ENCODE results near the gene GALNT14. TPM values are rescaled to one million over a fixed set of nuclear protein-coding genes. Genes with fewer than 3 reads are reported as not detected.

Gene GALNT14
- total RNA-seq, 1 donor from 2014 or later = 0.14 TPM

GRCh38 chr2:30989746-30990145, 148.5 kb downstream of the GALNT14 start:
- TF ChIP-seq, protein P1, sequence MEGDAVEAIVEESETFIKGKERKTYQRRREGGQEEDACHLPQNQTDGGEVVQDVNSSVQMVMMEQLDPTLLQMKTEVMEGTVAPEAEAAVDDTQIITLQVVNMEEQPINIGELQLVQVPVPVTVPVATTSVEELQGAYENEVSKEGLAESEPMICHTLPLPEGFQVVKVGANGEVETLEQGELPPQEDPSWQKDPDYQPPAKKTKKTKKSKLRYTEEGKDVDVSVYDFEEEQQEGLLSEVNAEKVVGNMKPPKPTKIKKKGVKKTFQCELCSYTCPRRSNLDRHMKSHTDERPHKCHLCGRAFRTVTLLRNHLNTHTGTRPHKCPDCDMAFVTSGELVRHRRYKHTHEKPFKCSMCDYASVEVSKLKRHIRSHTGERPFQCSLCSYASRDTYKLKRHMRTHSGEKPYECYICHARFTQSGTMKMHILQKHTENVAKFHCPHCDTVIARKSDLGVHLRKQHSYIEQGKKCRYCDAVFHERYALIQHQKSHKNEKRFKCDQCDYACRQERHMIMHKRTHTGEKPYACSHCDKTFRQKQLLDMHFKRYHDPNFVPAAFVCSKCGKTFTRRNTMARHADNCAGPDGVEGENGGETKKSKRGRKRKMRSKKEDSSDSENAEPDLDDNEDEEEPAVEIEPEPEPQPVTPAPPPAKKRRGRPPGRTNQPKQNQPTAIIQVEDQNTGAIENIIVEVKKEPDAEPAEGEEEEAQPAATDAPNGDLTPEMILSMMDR (IDR thresholded peaks at IDR 0.05; ENCODE audit: borderline replicate concordance) = no peak
- Histone ChIP-seq H3K4me3 (no peak overlapping the region), H3K9me3 (replicated peaks) (no peaks in the 10 kb centered on the region), H3K36me3 (no peaks in the 10 kb centered on the region), H3K27ac (replicated peaks) (no peak overlapping the region), H3K27me3 (ENCODE audit: low read depth) (no peaks in the 10 kb centered on the region), H3K4me1 (peaks cover 15% of the 10 kb centered on the region)
- DNase-seq = no peak
- intact Hi-C loops (cut with micrococcal nuclease) = no loop called here

- H3K4me1 ChIP-seq = peaks cover 26% of the 10 kb centered on the region
- no peaks in the 10 kb centered on the region for H3K27me3 ChIP-seq (ENCODE audit: low read depth)
- no peaks in the 10 kb centered on the region for H3K9me3 ChIP-seq (replicated peaks)
- DNase-seq = no peak
- intact Hi-C loops (cut with micrococcal nuclease) = no loop called here
- no peak overlapping the region for H3K27ac ChIP-seq (replicated peaks)
- H3K36me3 ChIP-seq = no peaks in the 10 kb centered on the region
- H3K4me3 ChIP-seq = no peak overlapping the region
- TF ChIP-seq, protein P1 (IDR thresholded peaks at IDR 0.05; ENCODE audit: borderline replicate concordance) = no peak
These were observed 150.7 kb downstream of the GALNT14 start for GRCh38 chr2:30987566-30987965.

- Histone ChIP-seq H3K4me3 (no peak overlapping the region), H3K4me1 (peaks cover 33% of the 10 kb centered on the region), H3K36me3 (no peaks in the 10 kb centered on the region), H3K9me3 (replicated peaks) (no peaks in the 10 kb centered on the region), H3K27ac (replicated peaks) (no peak overlapping the region), H3K27me3 (ENCODE audit: low read depth) (no peaks in the 10 kb centered on the region)
- no peak for DNase-seq
- intact Hi-C loops (cut with micrococcal nuclease) = no loop called here
- TF ChIP-seq, protein P1 (IDR thresholded peaks at IDR 0.05; ENCODE audit: borderline replicate concordance) = no peak
These were observed 152.0 kb downstream of the GALNT14 start for GRCh38 chr2:30986231-30986580.

DNA sequence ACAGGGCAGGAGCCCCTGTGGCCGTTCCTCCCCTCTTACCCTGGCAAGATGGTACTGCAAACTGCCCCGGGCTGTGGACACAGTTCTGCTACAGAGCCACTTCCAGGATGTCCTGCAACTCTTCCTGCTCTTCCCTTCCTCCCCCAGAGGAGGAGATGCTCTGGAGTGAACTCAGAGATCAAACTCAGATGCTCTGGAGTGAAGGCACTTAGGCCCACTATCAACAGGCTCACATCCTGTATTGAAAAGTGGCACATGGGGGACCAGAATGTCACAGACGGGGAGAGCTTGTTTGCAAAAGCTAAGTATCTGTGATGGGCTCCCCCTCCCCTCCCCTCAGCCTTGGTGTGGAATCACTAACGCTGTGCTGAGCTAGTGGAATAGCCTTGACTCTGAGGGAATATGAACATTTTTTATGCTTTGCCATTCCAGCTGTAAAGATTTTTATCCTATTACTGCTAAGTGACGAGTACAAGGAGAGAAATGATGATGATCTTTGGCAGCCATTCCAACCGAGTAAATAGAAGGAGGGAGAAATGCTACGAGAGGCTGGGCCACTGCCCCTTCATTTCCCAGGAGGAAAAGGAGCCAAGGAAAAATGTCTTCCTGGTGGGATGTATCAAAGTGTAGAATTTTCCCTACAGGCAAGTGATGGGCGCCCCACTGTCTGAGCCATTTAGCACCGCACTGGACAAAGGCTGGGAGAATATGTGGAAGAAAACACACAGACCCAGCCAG, 152.6 kb downstream of the GALNT14 start:
- no peaks in the 10 kb centered on the region for H3K27me3 ChIP-seq (ENCODE audit: low read depth)
- no peaks in the 10 kb centered on the region for H3K36me3 ChIP-seq
- H3K9me3 ChIP-seq (replicated peaks) = no peaks in the 10 kb centered on the region
- H3K27ac ChIP-seq (replicated peaks) = peak overlapping the region; percentile 69
- H3K4me1 ChIP-seq = peaks cover 37% of the 10 kb centered on the region
- DNase-seq = no peak
- no peak overlapping the region for H3K4me3 ChIP-seq
- TF ChIP-seq, protein P1 (IDR thresholded peaks at IDR 0.05; ENCODE audit: borderline replicate concordance) = no peak
- intact Hi-C loops (cut with micrococcal nuclease) = no loop called here

- peak overlapping the region; percentile 69 for H3K27ac ChIP-seq (replicated peaks)
- DNase-seq = peak; percentile 38
- no peak overlapping the region for H3K4me3 ChIP-seq
- no peaks in the 10 kb centered on the region for H3K9me3 ChIP-seq (replicated peaks)
- H3K27me3 ChIP-seq (ENCODE audit: low read depth) = no peaks in the 10 kb centered on the region
- intact Hi-C loops (cut with micrococcal nuclease) = no loop called here
- peaks cover 49% of the 10 kb centered on the region for H3K4me1 ChIP-seq
- no peaks in the 10 kb centered on the region for H3K36me3 ChIP-seq
- TF ChIP-seq, protein P1 (IDR thresholded peaks at IDR 0.05; ENCODE audit: borderline replicate concordance) = no peak
These were observed 154.1 kb downstream of the GALNT14 start for GRCh38 chr2:30984148-30984547.

Data from left ventricle myocardium inferior (tissue), 1 donor.